Fibroblast of mammary gland (primary cell): ENCODE data around the gene CCR5AS.
A peak's percentile ranks its signal among the peaks of the same experiment; 100 is the strongest.

ENCODE experiments used
- DNase-seq: peaks from one replicate; pipeline ENCODE4 v3.0.0-alpha.2; 2010; ENCODE audit warnings: low read depth
- H3K4me3 ChIP-seq: 2 replicates; pipeline ENCODE4 v1.5.1; 2011; ENCODE audit warnings: low read depth, mild to moderate bottlenecking, low read length, moderate library complexity; ENCODE audit not compliant: control insufficient read depth
- CTCF ChIP-seq: conservative IDR thresholded peaks from 2 replicates; pipeline ENCODE4 v1.5.1; 2011; ENCODE audit warnings: low read depth, low read length, inconsistent platforms; ENCODE audit not compliant: control insufficient read depth, insufficient read depth

CCR5AS gene

GRCh38 chr3:46354984-46355383 is 51.9 kb downstream of the CCR5AS start:
- DNase-seq = no peak
- H3K4me3 ChIP-seq = no peak overlapping the region
- TF ChIP-seq CTCF = no peak

GRCh38 chr3:46354478-46354877 is 52.4 kb downstream of the CCR5AS start:
- DNase-seq = no peak
- no peak overlapping the region for H3K4me3 ChIP-seq
- no peak for TF ChIP-seq CTCF

- no peak for TF ChIP-seq CTCF
These were observed 53.0 kb downstream of the CCR5AS start, which contains the start of gene CCR2 for GRCh38 chr3:46353647-46354410. CCR2 (plus strand) TSS chr3:46354111; CDS start chr3:46357528, 3,417 bp downstream.

GRCh38 chr3:46353090-46353489 is 53.8 kb downstream of the CCR5AS start:
- DNase-seq = no peak
- H3K4me3 ChIP-seq = no peak overlapping the region
- no peak for TF ChIP-seq CTCF

More at GRCh38 chr3:46353647-46354410, 53.0 kb downstream of the CCR5AS start, which contains the start of gene CCR2:
- DNase-seq = no peak
- no peak within 1 kb of the TSS for H3K4me3 ChIP-seq

GRCh38 chr3:46351646-46352045 is 55.2 kb downstream of the CCR5AS start:
- peak; percentile 3 for DNase-seq
- H3K4me3 ChIP-seq = no peak overlapping the region
- TF ChIP-seq CTCF = no peak

GRCh38 chr3:46350262-46350565 is 56.7 kb downstream of the CCR5AS start:
- no peak overlapping the region for H3K4me3 ChIP-seq
- DNase-seq = no peak
- no peak for TF ChIP-seq CTCF
